NCI-H1048 (cell line): ENCODE measurements around the gene UGGT2.
"Not testable (repeated sequence)": the region's sequence is repeated elsewhere in the genome, so short reads cannot be mapped to it uniquely, and the experiment has no call there.

Source experiments
- DNase-seq: peaks from one replicate; lab custom pipeline; 2025; lab: John Stamatoyannopoulos, UW

UGGT2 gene

DNA sequence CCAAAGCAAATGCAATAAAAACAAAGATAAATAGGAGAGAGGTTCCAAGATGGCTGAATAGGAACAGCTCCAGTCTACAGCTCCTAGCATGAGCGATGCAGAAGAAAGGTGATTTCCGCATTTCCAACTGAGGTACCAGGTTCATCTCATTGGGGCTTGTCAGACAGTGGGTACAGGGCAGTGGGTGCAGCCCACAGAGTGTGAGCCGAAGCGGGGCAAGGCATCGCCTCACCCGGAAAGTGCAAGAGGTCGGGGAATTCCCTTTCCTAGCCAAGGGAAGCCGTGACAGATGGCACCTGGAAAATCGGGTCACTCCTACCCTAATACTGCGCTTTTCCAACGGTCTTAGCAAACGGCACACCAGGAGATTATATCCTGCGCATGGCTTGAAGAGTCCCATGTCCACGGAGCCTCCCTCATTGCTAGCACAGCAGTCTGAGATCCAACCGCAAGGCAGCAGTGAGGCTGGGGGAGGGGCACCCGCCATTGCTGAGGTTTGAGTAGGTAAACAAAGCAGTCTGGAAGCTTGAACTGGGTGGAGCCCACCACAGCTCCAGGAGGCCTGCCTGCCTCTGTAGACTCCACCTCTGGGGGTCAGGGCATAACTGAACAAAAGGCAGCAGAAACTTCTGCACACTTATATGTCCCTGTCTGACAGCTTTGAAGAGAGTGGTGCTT lies 6.6 kb downstream of the UGGT2 start:
- DNase-seq: not testable (repeated sequence)

DNA sequence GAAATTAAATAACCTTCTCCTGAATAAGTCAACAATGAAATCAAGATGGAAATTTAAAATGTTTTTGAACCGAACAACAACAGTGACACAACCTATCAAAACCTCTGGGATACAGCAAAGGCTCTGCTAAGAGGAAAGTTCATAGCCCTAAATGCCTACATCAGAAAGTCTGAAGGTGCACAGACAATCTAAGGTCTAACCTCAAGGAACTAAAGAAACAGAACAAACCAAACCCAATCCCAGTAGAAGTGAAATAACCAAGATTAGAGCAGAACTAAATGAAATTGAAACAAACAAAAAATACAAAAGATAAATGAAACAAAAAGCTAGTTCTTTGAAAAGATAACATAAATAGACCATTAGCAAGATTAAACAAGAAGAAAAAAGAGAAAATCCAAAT lies 9.0 kb downstream of the UGGT2 start:
- DNase-seq: no peak

DNA sequence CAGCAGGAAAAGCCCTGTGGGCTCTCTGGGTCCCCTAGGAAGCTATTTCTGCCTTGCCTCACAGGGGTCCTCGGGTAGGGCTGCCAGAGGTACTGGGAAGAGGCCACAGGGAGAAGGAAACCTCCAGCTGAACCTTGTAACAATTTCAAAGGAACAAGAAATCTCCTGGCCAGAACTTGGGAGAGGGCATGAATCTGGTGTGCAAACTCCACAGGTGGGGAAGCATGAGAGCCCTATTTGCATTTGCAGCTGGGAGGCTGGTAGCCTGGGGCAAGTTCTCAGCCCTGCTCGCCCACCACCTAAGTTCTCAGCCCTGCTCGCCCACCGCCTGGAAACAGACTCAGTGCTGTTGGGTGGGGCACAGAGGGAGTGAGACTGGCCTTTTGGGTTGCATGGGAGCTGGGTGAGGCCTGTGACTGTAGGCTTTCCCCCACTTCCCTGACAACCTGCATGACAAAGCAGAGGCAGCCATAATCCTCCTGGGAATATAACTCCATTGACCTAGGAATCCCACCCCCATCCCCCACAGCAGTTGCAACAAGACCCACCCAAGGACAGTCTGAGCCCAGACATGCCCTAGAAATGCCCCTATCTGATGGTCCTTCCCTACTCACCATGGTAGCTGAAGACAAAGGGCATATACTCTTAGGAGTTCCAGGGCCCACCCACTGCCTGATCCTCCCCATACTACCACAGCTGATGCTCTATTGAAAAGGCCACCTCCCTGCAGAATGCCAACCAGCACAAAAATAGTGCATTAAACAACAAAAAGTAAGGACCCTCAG lies 11.7 kb downstream of the UGGT2 start:
- no peak for DNase-seq

DNA sequence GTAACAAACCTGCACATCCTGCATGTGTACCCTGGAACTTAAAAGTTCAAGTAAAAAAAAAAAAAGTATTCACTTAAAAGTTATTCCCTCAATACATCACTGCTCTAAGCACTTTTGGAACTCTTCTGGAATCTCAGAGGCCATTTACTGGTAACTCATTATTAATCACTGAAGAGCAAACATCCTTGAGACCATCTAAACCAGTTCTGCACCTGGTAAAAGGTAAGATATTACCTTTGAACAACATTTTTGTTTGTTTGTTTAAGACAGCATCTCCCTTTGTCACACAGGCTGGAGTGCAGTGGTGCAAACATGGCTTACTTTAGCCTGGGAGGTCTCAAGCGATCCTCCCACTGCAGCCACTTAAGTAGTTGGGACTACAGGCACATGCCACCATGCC lies 16.7 kb downstream of the UGGT2 start:
- DNase-seq: no peak

DNA sequence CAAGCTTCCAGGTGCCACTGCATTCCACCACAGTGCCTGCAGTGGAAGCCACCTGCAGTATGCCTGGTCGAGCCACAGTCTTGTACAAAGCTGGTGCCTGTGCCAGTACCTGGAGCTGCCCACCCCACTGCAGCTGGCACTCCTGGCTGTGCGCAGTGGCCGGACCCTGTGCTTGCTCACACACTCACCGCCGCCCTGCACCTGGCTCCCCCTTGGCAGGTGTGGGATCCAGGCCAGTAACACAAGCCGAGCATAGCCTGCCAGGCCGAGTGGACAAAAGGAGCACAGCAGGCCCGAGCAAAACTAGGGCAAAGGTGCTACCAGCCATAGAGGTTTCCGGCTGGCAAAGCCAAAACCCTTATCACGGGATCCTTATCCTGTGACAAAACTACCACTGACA lies 18.5 kb downstream of the UGGT2 start:
- DNase-seq: no peak

DNA sequence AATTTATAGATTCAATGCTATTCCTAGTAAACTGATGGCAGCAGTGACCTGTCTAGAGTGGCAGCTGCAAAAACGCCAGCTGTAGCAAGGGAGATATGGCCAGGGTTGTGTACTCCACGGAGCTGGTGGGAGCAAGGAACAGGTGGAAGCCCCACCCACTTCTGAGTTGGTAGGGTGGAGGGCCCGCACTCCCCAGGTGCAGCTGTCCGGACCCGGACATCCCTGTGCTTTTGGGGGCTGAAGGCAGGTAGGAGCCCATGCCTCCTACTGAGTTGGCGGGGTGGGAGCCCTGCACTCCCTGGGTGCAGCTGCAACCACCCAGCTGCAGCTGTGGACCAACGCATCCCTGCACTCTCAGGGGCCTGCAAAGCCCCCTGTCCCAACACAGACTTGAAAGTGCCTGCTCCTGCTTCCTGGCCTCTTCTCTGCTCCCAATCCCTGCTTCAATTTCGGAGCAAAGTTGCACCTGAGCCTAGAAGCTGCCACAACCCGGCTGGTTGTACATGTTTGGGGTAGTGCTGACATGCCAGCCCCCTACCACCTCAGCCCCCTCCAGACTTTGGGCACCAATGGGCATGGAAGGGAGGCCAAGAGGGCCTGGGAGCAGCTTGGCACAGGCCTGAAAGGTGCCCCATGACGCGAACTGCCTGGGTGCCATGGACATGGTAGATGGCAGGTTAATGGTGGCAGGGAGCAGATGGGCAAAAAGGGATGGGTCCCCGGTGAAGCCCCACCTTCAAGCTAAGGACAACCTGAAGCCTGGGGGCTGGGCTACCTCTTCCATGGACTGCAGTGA lies 19.8 kb downstream of the UGGT2 start:
- DNase-seq: no peak

DNA sequence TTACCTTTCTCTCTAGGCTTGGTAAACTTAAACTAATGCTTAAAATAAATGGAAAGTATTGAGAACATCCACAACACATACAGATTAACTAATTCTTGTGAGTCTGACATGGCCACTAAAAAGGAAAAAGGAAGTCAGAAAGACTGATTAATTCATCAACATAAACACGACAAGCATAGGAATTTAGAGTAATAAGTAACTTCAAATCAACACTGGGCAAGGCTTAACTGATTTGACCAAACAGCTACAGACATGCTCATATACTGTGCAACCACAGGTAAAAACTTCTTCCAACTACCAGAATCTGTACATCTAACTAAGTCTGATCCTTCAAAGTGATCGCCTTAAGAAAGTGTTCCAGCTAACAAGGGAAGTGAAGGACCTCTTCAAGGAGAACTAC lies 20.5 kb downstream of the UGGT2 start:
- DNase-seq: no peak

DNA sequence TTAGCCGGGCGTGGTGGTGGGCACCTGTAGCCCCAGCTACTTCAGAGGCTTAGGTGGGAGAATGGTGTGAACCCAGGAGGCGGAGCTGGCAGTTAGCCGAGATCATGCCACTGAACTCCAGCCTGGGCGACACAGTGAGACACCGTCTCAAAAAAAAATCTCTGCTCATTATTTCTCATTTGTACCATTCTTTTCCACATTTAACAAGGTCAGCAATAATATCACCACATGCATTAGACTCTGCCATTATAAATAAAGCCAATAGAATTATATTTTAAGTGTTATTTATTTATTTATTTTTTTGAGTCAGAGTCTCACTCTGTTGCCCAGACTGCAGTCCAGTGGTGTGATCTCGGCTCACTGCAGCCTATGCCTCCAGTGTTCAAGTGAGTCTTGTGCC lies 24.2 kb downstream of the UGGT2 start:
- DNase-seq: no peak

DNA sequence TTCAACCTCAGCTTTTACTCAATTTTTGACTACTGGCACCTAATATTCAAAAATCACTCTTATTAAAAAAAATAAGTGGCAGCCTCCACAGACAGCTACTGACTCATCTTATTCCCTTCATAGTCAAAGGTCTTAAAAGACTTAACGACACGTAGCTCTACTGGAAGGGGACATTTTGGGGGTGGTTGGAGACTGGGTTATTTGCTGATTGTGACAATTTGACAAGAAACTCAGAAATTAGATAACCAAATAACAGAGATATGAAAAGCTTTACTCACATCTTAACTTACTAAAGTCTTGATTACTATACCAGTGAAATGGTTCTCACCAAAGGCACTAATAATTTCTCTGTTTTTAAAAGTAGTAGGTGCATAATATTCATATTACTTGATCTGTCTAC lies 25.7 kb downstream of the UGGT2 start:
- DNase-seq: no peak

DNA sequence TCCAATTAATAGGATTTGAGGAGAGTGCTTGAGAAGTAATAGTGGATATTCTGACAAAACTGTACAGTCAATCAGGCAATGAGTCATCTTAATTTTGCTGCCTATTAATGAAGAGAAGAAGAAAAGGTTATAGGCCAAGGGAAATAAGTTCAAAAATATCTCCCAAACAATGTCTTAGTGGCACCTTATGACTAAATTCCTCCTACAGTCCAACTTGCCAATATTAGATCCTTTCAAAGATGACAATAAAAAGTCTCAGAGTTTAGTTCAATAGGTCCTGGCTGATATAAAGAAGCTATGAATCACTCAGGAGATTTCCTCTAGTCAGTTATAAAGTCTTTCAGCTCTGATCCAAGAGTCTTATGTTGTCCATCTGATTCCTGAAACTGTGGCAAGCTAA lies 27.9 kb downstream of the UGGT2 start:
- no peak for DNase-seq

DNA sequence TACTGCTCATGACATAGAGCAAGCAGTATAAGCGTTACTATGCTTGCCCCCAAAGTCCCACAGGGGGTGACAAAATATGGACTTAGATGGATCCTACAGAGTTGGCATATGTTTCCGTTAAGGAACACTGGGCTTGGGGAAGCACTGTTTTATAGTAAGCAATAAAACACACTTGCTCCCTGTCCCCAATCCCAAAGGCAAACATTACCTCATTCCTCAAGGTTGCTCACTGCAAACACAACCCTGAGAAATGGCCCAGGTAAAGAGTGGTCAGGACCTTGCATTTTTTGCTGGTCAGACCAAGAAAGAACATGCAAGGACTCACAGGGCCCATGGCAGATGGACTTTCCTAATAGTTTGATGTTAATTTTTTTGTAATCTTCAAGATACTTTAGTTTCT lies 32.3 kb downstream of the UGGT2 start:
- DNase-seq: no peak

DNA sequence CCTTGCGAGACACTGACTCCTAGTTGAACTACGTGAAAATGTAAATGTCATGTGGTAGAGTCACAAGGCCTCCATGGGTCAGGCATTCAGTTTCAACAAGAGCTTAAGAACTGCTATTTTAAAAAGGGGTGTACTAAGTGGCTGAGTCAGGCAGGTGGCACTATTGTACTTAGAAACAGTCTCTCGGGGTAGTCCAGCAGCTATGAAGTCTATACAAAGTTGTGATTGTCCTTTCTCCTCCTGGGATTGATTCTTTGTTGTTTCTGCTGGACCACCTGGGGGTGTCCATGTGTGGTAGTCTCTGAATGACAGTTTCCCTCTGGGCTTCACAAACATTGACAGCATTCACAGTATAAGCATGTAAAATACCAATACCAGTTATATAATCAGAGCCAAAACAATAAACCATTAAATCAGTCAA lies 33.0 kb downstream of the UGGT2 start:
- DNase-seq: peak; percentile 8

DNA sequence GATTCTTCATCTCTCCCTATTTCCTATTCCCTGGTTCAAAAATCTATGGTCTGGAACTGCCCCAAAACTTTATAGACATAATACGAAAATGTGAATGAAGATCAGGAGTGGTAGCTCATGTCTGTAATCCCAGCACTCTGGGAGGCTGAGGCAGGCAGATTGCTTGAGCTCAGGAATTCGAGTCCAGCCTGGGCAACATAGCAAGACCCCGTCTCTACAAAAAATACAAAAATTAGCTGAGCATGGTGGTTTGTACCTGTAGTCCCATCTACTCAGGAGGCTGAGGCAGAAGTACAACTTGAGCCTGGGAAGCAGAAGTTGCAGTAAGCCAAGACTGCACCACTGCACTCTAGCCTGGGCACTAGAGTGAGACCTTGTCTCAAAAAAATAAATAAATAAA lies 35.1 kb downstream of the UGGT2 start:
- no peak for DNase-seq

DNA sequence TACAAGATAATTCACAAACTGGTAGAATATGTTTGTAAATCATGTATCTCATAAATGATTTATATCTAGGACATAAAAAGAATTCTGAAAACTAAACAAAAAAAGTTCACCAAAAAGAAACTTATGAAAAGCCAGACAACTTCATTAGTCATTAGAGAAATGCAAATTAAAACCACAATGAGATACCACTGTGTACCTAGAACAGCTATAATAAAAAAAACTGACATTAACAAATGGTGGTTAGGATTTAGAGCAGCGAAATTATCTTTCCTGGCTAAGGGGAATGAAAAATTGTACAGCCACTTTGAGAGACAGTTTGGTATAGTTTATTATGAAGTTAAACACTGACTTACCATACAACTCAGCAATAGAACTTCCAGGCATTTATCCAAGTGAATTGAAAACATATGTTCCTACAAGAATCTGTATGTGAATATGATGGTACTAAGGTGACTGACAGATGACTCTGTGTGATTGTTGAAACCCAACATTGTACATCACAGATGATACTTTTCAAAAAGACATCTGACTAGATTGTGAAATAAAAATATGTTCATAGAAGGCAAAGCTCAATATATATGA lies 41.8 kb downstream of the UGGT2 start:
- no peak for DNase-seq

DNA sequence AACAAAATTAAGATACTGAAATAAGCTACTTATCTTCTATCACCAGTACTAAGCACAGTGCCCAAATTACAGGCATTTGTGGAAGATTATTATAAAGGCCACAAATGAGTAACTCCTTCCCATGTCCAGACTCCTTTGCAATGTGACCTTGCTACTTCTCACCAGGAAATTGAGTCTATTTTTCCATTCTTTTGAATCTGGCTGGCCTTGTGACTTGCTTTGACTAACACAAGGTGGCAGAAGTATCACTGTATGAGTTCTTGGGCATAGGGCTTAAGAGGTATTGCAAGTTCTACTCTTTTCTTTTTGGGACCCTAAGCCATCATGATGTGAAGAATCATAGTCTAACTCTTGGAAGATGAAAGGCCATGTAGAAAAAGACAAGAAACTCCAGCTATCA lies 49.9 kb downstream of the UGGT2 start:
- DNase-seq: no peak

DNA sequence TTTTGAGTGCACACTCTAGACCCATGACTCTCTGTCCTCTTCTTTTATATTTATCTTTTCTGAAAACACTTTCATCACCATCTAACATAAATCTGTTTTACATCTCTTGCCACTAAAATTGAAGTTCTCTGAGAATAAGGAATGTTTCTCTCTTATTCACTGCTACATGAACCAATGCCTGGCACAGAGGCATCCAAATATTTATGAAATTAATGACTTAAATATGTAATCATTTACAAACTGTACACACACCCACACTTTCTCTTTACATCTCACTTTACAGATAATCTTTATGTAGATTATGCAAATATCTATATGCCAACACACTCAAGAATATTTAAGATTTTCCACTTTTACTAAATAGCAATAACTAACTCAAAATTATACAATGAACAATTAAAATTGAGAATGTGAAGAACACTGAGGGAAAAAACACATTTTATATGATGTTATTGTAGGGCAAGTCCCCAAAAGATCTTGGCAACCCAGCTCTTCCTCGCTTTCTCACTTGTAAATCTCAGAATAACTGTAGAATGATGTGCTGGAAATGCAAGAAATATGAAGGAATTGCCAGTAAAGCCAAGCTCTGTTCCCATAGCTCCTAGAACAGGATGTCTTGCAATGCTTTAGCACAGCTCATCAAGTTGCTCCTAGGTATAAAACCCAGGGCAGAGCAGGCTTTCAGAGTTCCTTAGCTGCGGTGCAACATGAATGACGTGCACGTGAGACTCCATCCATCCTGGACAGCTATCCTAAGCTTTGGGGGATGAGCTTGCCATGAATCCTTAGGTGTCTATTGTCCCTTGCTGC lies 50.7 kb downstream of the UGGT2 start:
- DNase-seq: no peak

DNA sequence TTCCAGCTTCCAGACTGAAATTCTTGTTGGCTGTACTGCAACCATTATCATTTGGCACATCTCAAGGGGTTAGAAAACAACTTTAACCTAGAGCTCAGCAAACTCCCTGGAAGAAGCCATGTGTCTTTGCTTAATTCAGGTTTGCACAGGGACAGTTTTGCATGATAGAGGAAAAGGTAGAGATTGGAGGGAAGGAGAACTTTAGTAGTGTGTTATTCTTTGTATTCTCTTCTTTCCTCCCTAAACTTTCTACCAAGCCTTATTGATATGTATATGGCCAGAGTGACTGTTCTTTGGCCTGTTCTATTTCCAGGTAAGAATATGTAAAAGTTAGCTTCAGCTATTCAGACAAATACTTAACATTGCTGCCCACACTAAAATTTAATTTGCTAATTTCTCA lies 53.1 kb downstream of the UGGT2 start:
- no peak for DNase-seq

DNA sequence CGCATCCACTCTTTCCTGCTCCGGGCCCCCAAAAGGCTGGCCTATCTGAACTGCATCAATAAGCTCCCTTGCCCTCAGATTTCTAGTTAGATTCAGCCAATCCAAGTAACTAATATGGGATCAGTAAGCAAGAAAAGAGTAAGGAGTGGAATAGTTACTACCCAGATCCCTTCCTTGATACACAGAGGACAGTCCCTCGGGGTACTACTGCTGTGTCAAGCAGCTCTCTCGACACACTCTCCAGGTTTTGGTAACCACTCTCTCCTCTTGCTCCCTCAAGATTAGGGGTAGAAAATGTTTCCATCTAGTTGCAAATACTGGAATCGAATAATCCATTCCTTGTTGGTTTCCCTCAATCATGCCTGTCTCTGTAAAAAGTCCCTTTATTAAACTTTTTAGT lies 65.4 kb downstream of the UGGT2 start:
- no peak for DNase-seq

DNA sequence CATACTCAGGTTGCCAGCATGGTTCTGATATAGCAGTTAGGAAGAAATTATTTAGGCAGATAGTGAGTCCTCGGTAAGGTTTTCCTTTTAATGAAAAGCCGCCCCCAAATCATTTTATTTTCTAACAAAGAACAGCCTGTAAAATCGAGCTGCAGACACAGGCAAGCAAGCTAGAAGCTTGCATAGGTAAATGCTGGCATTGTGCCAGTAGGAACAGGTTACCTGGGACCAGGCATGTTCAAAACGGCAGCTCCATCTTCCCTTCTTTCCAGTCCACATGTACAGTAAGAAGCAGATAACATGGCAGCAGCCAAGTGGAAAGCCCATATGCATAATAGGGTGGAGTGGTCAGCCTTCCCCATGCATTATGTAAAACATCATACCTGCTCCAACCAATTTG lies 71.1 kb downstream of the UGGT2 start:
- no peak for DNase-seq

DNA sequence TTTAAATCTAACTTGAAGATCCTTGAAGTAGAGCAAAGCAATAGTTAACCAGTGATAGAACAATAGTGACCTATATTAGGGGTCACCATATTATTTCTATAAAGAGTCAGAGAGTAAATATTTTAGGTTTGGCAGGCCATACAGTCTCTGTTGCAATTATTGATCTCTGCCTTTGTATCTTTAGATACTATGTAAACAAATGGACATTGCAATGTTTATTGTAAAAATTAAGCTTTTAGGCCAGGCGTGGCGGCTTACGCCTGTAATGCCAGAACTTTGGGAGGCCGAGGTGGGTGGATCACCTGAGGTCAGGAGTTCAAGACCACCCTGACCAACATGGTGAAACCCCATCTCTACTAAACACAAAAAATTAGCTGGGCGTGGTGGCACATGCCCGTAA lies 80.5 kb downstream of the UGGT2 start:
- DNase-seq: not testable (repeated sequence)

DNA sequence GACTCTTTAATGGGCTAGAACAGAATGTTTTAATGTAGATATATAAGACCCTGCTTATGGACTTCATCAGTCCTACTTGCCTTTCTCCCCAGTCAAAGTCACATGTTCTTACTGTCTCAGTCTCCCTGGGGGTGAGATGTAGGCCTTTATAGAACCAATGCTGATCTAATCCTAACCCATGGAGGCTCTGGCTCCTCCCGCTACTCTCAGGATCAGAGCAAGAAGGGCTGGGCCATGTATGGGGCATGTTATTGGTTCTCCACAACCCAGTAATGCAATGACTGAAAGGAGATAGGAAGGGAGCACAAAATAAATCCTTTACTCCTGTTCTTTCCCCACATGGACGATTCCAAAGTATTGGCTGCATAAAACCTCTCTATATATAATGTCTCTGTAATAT lies 82.3 kb downstream of the UGGT2 start:
- no peak for DNase-seq

DNA sequence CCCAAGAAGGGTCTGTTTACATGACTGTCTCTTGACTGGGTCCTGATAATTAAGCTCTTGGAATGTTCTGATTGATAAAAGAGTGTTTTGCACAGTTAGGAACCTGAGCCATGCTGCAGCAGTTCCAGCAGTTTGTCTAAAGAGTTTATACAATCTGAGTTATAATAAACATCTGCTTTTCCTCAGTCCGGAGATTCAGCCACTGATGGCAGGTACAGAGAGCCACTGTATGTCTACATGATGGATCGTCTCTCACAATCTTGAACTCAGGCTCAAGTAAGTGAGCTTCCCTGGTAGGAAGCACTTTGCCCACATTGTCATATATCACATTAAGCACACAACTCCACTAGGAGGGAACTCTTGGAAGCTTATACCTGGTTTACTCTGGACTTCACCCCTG lies 84.3 kb downstream of the UGGT2 start:
- DNase-seq: no peak
